Measurements from ENCODE around the gene MMP14.

MMP14 gene

DNA sequence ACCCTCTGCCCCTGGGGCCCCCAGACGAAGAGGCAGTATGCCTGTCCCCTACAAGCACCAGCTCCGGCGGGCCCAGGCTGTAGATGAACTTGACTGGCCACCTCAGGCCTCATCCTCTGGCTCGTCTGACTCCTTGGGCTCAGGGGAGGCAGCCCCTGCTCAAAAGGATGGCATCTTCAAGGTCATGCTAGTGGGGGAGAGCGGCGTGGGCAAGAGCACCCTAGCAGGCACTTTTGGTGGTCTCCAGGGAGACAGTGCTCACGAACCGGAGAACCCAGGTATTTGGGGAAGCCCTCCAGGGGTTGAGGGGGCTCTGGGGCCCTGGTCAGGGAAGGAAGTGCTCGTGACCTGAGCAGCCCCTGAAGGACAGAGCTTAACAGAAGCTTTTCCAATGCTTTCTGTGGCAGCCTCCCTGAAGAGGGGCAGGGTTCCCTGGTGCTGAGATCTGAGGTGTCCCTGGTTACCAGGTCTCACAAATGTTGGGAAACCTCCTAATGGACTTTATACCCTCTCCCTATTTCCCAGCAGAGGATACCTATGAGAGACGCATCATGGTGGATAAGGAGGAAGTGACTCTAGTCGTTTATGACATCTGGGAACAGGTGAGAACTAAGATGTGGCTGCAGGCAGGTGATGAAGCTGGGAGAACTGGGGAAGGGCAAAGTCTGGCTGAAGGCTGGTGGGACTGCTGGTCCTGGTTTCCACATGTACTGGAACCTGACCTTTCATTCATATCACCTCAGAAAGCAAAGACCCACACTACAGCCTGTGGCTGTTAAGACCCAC, 48.5 kb downstream of the MMP14 start:
- no peak for DNase-seq (ENCODE audit: low read depth)

DNA sequence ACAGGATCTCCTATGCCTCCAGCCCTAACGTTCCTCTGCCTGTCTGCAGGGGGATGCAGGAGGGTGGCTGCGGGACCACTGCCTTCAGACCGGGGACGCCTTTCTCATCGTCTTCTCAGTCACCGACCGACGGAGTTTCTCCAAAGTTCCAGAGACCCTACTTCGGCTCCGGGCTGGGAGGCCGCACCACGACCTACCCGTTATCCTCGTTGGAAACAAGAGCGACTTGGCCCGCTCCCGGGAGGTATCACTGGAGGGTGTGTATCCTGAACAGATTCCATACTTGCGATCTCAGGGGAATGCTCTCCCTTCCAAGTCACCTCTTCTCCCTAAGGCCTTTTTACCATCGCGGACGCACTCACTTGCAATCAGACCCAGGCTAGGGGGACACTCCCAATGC, 49.6 kb downstream of the MMP14 start:
- no peak for DNase-seq (ENCODE audit: low read depth)

GRCh38 chr14:22886500-22887259, 50.3 kb downstream of the MMP14 start:
- DNase-seq (ENCODE audit: low read depth): peak; percentile 62

- no peak for DNase-seq (ENCODE audit: low read depth)
Observed at GRCh38 chr14:22887260-22887989, 51.0 kb downstream of the MMP14 start.

DNA sequence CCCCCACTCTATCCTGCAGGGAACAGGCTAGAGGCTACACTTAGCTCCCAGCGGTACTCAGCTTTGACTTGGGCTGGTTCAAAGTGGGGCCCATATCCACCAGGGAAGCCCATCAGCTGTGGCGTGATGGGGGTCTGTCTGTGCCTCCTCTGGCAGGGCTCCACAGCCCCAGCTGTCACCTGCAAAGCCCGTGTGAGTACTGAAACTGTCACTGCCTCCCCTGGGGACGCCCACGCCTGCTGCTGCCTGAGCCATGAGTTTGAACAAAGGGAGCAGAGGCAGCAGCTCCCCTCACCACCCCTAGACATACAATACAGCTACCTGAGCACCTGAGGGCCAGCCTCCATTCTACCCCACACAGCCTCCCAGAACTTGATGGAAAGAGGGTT, 51.6 kb downstream of the MMP14 start:
- peak; percentile 42 for DNase-seq (ENCODE audit: low read depth)

DNA sequence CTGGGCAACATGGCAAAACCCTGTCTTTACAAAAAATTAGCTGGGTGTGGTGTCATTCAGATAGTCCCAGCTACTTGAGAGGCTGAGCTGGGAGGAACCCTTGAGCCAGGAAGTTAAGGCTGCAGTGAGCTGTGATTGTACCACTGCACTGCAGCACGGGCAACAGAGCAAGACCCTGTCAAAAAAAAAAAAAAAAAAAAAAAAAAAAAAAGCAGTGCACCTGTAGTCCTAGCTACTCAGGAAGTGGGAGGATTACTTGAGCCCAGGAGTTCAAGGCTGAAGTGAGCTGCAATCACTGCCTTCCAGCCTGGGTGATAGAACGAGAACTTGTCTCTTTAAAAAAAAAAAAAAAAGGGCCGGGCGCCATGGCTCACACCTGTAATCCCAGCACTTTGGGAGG, 52.3 kb downstream of the MMP14 start:
- no peak for DNase-seq (ENCODE audit: low read depth)

- DNase-seq (ENCODE audit: low read depth): no peak
Observed at GRCh38 chr14:22890416-22890815, 54.0 kb downstream of the MMP14 start.

DNA sequence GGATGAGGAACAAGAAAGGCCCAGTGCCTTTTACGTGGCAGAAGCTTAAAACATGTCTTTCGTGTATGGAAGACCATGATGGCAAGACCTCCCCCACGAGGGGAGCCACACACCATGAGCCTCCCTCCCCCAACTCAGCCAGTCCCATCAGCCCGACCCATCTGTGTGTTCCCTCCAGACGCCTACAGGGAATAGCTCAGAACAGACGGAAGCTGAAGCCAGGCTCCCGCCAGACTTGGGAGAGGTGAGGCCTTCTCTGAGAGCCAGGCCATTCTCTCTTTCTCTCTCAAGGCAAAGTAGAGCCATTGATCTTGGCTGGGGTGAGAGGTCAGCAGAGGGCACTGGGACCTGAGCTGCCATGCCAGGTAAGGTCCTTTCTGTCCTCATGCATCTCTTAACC, 56.1 kb downstream of the MMP14 start:
- DNase-seq (ENCODE audit: low read depth): no peak

DNA sequence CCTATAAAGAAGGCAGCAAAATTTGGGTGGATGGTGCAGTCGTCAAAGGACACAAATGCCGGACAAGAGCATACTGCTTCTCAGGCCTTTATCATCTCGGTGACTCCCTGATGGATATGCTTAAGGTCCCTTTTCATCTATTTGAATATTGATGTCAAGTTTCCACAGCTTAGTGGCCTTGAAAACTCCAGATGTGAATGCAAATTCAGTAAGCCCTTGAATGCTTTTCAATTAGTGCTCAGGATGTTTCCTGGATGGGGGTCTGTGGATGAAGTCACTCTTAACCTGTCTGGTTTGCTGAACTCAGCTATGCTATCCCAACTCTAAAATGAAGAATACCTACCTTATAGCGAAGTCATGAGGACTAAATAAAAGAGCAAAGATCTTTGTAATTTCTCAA, 57.3 kb downstream of the MMP14 start:
- no peak for DNase-seq (ENCODE audit: low read depth)

DNA sequence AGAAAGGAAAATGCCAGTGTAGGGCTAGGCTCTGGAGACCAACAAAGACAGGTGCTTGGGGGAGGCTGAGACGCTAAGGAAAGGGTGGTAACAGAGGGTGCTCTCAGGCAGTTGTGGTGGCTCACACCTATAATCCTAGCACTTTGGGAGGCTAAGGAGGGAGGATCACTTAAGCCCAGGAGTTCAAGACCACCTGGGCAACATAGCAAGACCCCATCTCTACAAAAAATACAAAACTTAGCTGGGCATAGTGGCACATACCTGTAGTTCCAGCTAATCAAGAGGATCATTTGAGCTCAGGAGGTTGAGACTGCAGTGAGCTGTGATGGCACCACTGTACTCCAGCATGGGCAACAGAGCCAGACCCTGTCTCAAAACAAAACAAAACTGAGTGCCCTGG, 59.0 kb downstream of the MMP14 start:
- DNase-seq (ENCODE audit: low read depth): no peak

- no peak for DNase-seq (ENCODE audit: low read depth)
Observed at GRCh38 chr14:22896356-22896755, 60.0 kb downstream of the MMP14 start.

DNA sequence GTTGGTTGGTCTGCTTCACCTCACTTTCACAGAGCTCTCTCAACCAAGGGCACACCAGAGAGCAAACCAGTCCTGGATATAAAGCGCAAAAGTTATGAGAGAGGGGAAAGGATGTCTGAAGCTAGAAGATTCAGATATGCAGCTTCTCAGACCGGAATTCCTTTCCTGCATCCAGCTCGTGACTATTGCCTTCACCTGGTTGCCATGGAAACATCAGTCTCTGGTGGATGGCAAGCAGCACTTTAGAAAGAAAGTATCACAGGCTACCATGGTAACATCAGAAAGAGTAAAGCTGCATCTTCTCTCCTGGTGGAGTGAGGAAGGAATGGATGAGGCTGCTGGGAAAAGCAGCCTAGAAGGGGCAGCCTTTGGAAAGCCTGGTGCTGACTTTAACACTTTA, 60.4 kb downstream of the MMP14 start:
- DNase-seq (ENCODE audit: low read depth): no peak

DNA sequence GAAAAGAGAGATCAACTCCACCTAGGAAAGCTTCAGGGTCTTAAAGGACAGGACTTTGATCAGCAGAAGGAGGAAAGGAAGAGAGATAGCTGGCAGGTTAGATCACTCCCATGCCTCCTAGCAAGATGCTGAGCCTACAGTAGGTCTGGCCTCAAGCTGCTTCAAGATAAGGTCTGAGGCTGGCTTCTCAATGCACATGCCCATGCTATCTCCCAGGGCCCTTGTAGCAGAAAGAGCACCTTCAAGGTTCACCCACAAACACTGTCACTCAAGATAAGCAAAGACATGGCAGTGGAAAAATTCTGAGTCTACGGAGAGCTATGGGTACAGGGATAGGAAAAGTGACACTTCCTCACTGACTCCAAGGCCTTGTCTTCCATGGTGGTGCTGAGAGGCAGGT, 61.0 kb downstream of the MMP14 start:
- DNase-seq (ENCODE audit: low read depth): no peak

All from stimulated activated CD8-positive, alpha-beta memory T cell treated with anti-CD3 and anti-CD28 coated beads, Interleukin-12 subunit alpha, Interleukin-12 subunit beta, amount 100 ng/mL, for 4 hours (primary cell).